ENCODE results near the gene ADNP.

The ADNP gene

DNA sequence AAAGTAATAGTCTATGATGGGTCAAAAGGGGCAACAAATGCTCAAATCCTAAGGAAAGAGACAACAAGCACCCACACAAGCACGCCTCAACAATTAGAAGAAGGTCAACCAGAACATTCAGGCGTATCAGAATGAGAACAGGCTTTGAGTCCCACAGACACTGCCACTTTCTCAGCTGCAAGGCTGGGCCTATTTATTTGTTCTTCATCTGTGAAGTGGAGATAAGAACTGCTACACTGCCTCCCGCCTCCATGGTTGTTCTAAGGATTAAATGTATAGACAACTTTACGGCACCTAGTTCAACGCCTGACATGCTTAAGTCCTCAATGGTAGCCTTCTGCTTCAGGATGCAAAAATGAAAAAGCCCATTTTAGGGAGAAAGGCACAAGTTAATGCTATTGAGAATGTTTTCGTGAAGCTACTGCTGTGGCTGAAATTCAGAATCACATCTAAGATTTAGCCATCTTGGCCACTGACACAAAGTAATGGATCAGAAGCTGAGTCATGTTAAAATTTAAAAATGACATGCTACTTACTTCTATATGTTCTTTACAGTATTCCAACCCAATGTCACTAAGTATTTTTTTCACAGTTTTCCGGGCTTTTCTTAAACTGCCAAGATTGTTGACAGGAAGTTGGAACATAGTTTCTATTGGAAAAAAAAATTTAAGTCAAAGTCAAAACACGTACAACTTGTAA lies 27.7 kb downstream of the ADNP start:
- H3K27me3 ChIP-seq (ENCODE audit: control insufficient read depth, insufficient read depth, low read length) = no peaks in the 10 kb centered on the region
- H3K9me3 ChIP-seq (ENCODE audit: control insufficient read depth, insufficient read depth, low read length) = no peaks in the 10 kb centered on the region
- no peak for DNase-seq (ENCODE audit: low read depth, low spot score)
- WGBS (ENCODE audit: insufficient coverage, insufficient read length) = no CpG with 5 or more reads among the region's 8 CpGs
- no peaks in the 10 kb centered on the region for H3K4me1 ChIP-seq (ENCODE audit: control insufficient read depth, insufficient read depth, low read length)
- no peak overlapping the region for H3K27ac ChIP-seq (ENCODE audit: low read length)
- no peak overlapping the region for H3K4me3 ChIP-seq (ENCODE audit: low read length)
- peaks cover 2% of the 10 kb centered on the region; the same call in 1 of the 2 replicates for H3K36me3 ChIP-seq (ENCODE audit: control insufficient read depth, insufficient read depth, low read length)

DNA sequence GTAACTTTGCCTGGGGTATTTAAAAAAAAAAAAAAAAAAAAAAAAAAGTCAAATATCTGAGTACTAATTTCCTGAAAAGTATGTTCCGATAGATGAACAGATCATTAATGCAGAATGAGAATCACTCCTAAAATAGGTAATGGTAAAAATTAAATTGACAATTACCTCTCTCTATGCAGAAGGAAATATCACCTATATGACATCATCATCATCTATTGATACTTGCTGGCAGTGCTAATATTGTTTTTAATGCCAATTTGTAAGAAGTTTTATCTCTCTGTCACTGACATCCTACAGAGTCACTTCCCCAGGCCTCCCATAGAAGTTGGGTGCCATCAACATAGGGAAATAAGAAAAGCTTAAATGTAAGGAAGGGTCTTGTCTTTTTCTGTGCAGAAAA lies 29.9 kb downstream of the ADNP start:
- WGBS (ENCODE audit: insufficient coverage, insufficient read length) = no CpG with 5 or more reads among the region's 1 CpG
- H3K27me3 ChIP-seq (ENCODE audit: control insufficient read depth, insufficient read depth, low read length) = no peaks in the 10 kb centered on the region
- peaks cover 12% of the 10 kb centered on the region; the same call in 1 of the 2 replicates for H3K36me3 ChIP-seq (ENCODE audit: control insufficient read depth, insufficient read depth, low read length)
- H3K4me1 ChIP-seq (ENCODE audit: control insufficient read depth, insufficient read depth, low read length) = no peaks in the 10 kb centered on the region
- H3K4me3 ChIP-seq (ENCODE audit: low read length) = no peak overlapping the region
- H3K27ac ChIP-seq (ENCODE audit: low read length) = no peak overlapping the region
- no peaks in the 10 kb centered on the region for H3K9me3 ChIP-seq (ENCODE audit: control insufficient read depth, insufficient read depth, low read length)
- no peak for DNase-seq (ENCODE audit: low read depth, low spot score)

DNA sequence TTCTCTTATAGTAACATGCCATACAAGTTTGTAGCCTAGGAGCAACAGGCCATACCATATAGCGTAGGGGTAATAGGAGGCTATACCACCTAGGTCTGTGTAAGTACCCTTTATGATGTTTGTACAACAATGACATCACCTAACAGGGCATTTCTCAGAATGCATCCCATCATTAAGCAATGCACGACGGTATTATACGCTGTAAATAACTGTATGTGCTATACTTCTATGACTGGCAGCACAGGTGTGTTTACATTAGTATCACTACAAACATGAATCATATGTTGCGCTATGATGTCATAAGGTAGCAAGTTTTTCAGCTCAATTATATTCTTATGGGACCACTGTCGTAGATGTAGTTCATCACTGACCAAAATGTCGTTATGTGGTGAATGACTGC lies 31.0 kb downstream of the ADNP start:
- Histone ChIP-seq H3K27me3 (ENCODE audit: control insufficient read depth, insufficient read depth, low read length) (no peaks in the 10 kb centered on the region), H3K36me3 (ENCODE audit: control insufficient read depth, insufficient read depth, low read length) (peaks cover 12% of the 10 kb centered on the region; the same call in 1 of the 2 replicates), H3K4me3 (ENCODE audit: low read length) (no peak overlapping the region), H3K9me3 (ENCODE audit: control insufficient read depth, insufficient read depth, low read length) (no peaks in the 10 kb centered on the region), H3K4me1 (ENCODE audit: control insufficient read depth, insufficient read depth, low read length) (no peaks in the 10 kb centered on the region), H3K27ac (ENCODE audit: low read length) (no peak overlapping the region)
- no peak for DNase-seq (ENCODE audit: low read depth, low spot score)
- WGBS (ENCODE audit: insufficient coverage, insufficient read length) = no CpG with 5 or more reads among the region's 7 CpGs

DNA sequence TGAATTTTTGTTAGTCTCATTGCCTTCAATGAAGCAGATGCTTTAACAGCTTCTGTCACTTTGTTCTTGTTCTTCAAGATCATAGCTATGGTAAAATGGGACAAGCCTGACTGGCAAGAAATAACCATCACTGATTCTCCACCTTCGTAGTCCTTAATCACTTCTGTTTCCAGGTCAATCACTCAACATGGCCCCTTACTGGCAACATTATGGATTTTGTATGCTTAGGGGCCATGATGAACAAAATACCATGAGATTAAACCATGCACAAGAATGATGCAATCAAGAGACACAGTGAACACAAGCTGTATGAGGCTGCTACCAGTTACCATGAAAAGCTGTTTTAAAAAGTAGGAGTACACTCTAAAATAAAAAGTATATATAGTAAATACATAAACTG lies 32.8 kb downstream of the ADNP start:
- no CpG with 5 or more reads among the region's 1 CpG for WGBS (ENCODE audit: insufficient coverage, insufficient read length)
- DNase-seq (ENCODE audit: low read depth, low spot score) = no peak
- H3K27ac ChIP-seq (ENCODE audit: low read length) = no peak overlapping the region

DNA sequence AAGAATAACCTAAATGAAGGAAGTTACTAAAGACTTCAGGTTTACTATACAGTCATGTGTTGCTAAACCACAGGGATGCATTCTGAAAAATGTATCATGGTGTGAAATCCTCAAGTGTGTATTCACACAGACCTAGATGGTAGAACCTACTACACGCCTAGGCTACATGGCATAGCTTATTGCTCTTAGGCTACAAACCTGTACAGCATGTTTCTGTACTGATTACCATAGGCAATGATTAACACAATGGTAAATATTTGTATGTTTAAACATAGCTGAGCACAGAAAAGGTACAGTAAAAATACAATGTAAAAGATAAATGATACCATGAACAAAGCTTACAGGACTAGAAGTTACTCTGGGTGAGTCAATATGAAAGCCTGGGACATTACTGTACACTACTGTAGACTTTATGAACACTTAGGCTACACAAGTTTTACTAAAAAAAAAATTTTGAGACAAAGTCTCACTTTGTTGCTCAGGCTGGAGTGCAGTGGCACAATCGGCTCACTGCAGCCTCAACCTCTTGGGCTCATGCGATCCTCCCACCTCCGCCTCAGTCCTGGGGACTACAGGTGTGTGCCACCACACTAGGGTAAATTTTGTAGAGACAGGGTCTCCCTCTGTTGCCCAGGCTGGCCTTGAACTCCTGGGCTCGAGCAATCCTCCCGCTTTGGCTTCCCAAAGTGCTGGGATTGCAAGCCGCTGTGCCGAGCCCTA lies 36.0 kb downstream of the ADNP start:
- Histone ChIP-seq H3K9me3 (ENCODE audit: control insufficient read depth, insufficient read depth, low read length) (no peaks in the 10 kb centered on the region), H3K4me1 (ENCODE audit: control insufficient read depth, insufficient read depth, low read length) (0 out of 2 replicates have a peak, but pooled peaks cover 2% of the 10 kb centered on the region), H3K4me3 (ENCODE audit: low read length) (no peak overlapping the region), H3K27me3 (ENCODE audit: control insufficient read depth, insufficient read depth, low read length) (no peaks in the 10 kb centered on the region), H3K27ac (ENCODE audit: low read length) (no peak overlapping the region), H3K36me3 (ENCODE audit: control insufficient read depth, insufficient read depth, low read length) (peaks cover 36% of the 10 kb centered on the region)
- DNase-seq (ENCODE audit: low read depth, low spot score) = no peak
- no CpG with 5 or more reads among the region's 8 CpGs for WGBS (ENCODE audit: insufficient coverage, insufficient read length)

More for the DNA sequence above, 32.8 kb downstream of the ADNP start:
- Histone ChIP-seq H3K9me3 (ENCODE audit: control insufficient read depth, insufficient read depth, low read length) (no peaks in the 10 kb centered on the region), H3K4me1 (ENCODE audit: control insufficient read depth, insufficient read depth, low read length) (no peaks in the 10 kb centered on the region), H3K36me3 (ENCODE audit: control insufficient read depth, insufficient read depth, low read length) (peaks cover 21% of the 10 kb centered on the region), H3K4me3 (ENCODE audit: low read length) (no peak overlapping the region), H3K27me3 (ENCODE audit: control insufficient read depth, insufficient read depth, low read length) (no peaks in the 10 kb centered on the region)

DNA sequence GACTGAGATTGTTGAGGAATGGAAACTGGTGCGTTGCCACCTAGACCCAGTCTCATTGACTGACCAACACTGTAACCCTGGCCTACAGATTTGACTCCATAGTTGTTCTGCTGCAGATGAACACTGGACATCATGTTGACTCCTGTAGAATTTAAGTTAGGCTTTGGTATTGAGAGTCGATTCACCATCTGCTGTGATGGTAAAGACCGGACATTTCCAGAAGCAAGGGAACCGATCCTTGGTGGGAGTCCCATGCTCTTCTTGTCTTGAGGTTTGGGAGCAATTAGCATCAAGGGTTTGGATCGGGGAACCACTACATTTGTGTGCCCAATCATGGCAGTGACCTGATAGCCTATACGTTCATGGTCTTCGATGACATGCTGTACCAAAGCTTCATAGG lies 37.6 kb downstream of the ADNP start:
- Histone ChIP-seq H3K36me3 (ENCODE audit: control insufficient read depth, insufficient read depth, low read length) (peaks cover 34% of the 10 kb centered on the region), H3K4me3 (ENCODE audit: low read length) (no peak overlapping the region), H3K27me3 (ENCODE audit: control insufficient read depth, insufficient read depth, low read length) (no peaks in the 10 kb centered on the region), H3K4me1 (ENCODE audit: control insufficient read depth, insufficient read depth, low read length) (0 out of 2 replicates have a peak, but pooled peaks cover 2% of the 10 kb centered on the region), H3K9me3 (ENCODE audit: control insufficient read depth, insufficient read depth, low read length) (no peaks in the 10 kb centered on the region), H3K27ac (ENCODE audit: low read length) (no peak overlapping the region)
- WGBS (ENCODE audit: insufficient coverage, insufficient read length) = no CpG with 5 or more reads among the region's 7 CpGs
- no peak for DNase-seq (ENCODE audit: low read depth, low spot score)

DNA sequence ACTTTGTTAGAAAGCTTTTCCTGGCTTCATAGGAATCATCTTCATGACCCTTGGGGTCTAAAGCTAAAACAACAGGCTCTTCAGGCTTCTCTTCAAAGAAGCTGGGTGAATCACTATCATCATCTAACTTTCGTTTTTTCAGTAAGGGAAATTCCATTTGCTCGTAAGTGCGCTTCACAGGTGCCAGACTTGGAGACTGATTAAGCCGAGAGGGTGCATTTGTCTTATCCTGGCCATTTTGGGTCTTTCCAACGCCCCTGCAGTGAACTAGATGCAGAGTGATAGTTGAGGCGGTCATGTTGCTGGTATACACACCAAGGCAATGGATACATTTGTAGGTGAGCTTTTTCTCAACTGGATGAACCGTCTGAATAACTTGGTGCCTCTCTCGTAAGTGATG lies 38.8 kb downstream of the ADNP start:
- no peaks in the 10 kb centered on the region for H3K27me3 ChIP-seq (ENCODE audit: control insufficient read depth, insufficient read depth, low read length)
- no peak overlapping the region for H3K4me3 ChIP-seq (ENCODE audit: low read length)
- no peaks in the 10 kb centered on the region for H3K9me3 ChIP-seq (ENCODE audit: control insufficient read depth, insufficient read depth, low read length)
- peaks cover 26% of the 10 kb centered on the region for H3K36me3 ChIP-seq (ENCODE audit: control insufficient read depth, insufficient read depth, low read length)
- H3K27ac ChIP-seq (ENCODE audit: low read length) = no peak overlapping the region
- DNase-seq (ENCODE audit: low read depth, low spot score) = no peak
- no CpG with 5 or more reads among the region's 8 CpGs for WGBS (ENCODE audit: insufficient coverage, insufficient read length)
- H3K4me1 ChIP-seq (ENCODE audit: control insufficient read depth, insufficient read depth, low read length) = 0 out of 2 replicates have a peak, but pooled peaks cover 2% of the 10 kb centered on the region

DNA sequence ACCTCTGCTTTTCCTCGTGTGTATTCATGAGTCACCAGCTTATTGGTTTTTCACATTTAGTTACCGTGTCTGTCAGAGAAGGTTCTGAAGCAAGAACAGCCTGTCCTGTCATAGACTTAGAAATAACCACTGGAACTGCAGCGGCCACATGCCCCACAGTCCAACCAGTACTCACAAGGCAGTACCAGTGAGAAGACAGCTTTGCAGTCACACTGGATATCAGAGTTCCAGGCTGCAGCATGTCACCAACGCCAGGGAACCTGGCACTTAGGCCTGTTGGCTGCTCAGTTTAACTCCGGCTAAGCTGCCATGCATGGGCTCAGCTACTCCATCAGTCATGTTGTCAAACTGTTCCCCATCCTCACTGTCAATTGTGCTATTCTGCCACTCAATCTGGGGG lies 40.1 kb downstream of the ADNP start:
- no peak for DNase-seq (ENCODE audit: low read depth, low spot score)
- 0 out of 2 replicates have a peak, but pooled peaks cover 2% of the 10 kb centered on the region for H3K4me1 ChIP-seq (ENCODE audit: control insufficient read depth, insufficient read depth, low read length)
- H3K27me3 ChIP-seq (ENCODE audit: control insufficient read depth, insufficient read depth, low read length) = no peaks in the 10 kb centered on the region
- H3K36me3 ChIP-seq (ENCODE audit: control insufficient read depth, insufficient read depth, low read length) = peaks cover 24% of the 10 kb centered on the region
- no peak overlapping the region for H3K4me3 ChIP-seq (ENCODE audit: low read length)
- no CpG with 5 or more reads among the region's 5 CpGs for WGBS (ENCODE audit: insufficient coverage, insufficient read length)
- no peak overlapping the region for H3K27ac ChIP-seq (ENCODE audit: low read length)
- H3K9me3 ChIP-seq (ENCODE audit: control insufficient read depth, insufficient read depth, low read length) = no peaks in the 10 kb centered on the region

GRCh38 chr20:50887576-50887975 lies 43.7 kb downstream of the ADNP start:
- no peak overlapping the region for H3K4me3 ChIP-seq (ENCODE audit: low read length)
- 0 out of 2 replicates have a peak, but pooled peaks cover 2% of the 10 kb centered on the region for H3K4me1 ChIP-seq (ENCODE audit: control insufficient read depth, insufficient read depth, low read length)
- H3K9me3 ChIP-seq (ENCODE audit: control insufficient read depth, insufficient read depth, low read length) = no peaks in the 10 kb centered on the region
- H3K27ac ChIP-seq (ENCODE audit: low read length) = no peak overlapping the region
- H3K36me3 ChIP-seq (ENCODE audit: control insufficient read depth, insufficient read depth, low read length) = peaks cover 8% of the 10 kb centered on the region; the same call in 1 of the 2 replicates
- no CpG with 5 or more reads among the region's 3 CpGs for WGBS (ENCODE audit: insufficient coverage, insufficient read length)
- DNase-seq (ENCODE audit: low read depth, low spot score) = no peak
- H3K27me3 ChIP-seq (ENCODE audit: control insufficient read depth, insufficient read depth, low read length) = no peaks in the 10 kb centered on the region

DNA sequence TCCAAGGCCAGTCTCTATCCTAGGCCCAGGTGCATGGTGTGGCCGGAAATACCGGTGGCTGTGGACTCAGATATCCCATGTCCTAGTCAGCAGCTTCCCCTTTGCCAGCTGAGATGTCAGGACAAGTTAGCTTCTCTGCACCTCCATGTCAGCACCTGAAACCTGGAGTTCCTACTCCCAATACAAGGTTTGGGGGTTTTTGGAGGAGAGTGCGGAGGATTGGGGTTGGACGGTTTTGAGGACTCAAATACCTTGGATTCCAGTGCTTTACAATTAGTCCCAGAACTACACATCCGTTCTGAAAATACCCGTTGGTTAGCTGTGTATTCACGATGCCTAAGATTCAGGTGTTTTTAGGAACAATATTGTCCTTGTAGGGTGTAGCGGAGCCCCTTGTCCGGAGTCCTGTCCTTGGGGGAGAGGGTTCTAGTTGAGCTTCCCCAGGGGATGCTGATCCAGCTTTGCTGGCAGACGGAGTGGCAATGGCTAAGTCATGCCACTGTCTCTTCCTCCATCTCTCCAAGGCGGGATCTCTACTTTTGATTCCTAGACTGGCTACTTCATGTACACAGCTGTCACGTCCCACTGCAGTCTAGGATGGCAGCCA lies 45.0 kb downstream of the ADNP start:
- Histone ChIP-seq H3K36me3 (ENCODE audit: control insufficient read depth, insufficient read depth, low read length) (peaks cover 3% of the 10 kb centered on the region; the same call in 1 of the 2 replicates), H3K4me1 (ENCODE audit: control insufficient read depth, insufficient read depth, low read length) (0 out of 2 replicates have a peak, but pooled peaks cover 2% of the 10 kb centered on the region), H3K9me3 (ENCODE audit: control insufficient read depth, insufficient read depth, low read length) (no peaks in the 10 kb centered on the region), H3K27ac (ENCODE audit: low read length) (no peak overlapping the region), H3K27me3 (ENCODE audit: control insufficient read depth, insufficient read depth, low read length) (no peaks in the 10 kb centered on the region), H3K4me3 (ENCODE audit: low read length) (no peak overlapping the region)
- no CpG with 5 or more reads among the region's 12 CpGs for WGBS (ENCODE audit: insufficient coverage, insufficient read length)
- no peak for DNase-seq (ENCODE audit: low read depth, low spot score)

All from iPS DF 6.9 (cell line).